Activated CD4-positive, alpha-beta T cell treated with anti-CD3 and anti-CD28 coated beads, Interleukin-2, amount 10 ng/mL, durations not matched to agents 24 days and 14 days (primary cell): ENCODE results near the gene EPHB3. TPM values are rescaled to one million over a fixed set of nuclear protein-coding genes. Genes with fewer than 3 reads are reported as not detected.

ENCODE experiments used
- DNase-seq: peaks from one replicate; pipeline ENCODE4 v3.0.0; 2022
- H3K27ac Mint-ChIP-seq: one replicate; pipeline ENCODE4 v1.8.0; 2022; ENCODE audit warnings: mild to moderate bottlenecking, mixed read lengths
- H3K27me3 Mint-ChIP-seq: one replicate; pipeline ENCODE4 v1.8.0; 2022; ENCODE audit warnings: mixed read lengths
- H3K36me3 Mint-ChIP-seq: one replicate; pipeline ENCODE4 v1.8.0; 2022; ENCODE audit warnings: low read depth, mild to moderate bottlenecking, mixed read lengths
- H3K4me1 Mint-ChIP-seq: one replicate; pipeline ENCODE4 v1.8.0; 2021; ENCODE audit warnings: mixed read lengths
- H3K4me3 Mint-ChIP-seq: one replicate; pipeline ENCODE4 v1.8.0; 2022; ENCODE audit warnings: mild to moderate bottlenecking, moderate library complexity, mixed read lengths
- H3K9me3 Mint-ChIP-seq: one replicate; pipeline ENCODE4 v1.8.0; 2021; ENCODE audit warnings: mixed read lengths
- intact Hi-C: fragments of 100-400 bp; cut with micrococcal nuclease; formaldehyde crosslinking; loops from one replicate; pipeline ENCODE4 v1.15.1; 2023
- total RNA-seq: library from RNA; stranded (reverse); gene quantifications from 2 replicates; pipeline ENCODE4 v1.2.3, GENCODE V29; 2022

EPHB3 gene
- total RNA-seq, 1 donor from 2014 or later = 0.05 TPM

- peaks cover 13% of the 10 kb centered on the region for H3K4me1 Mint-ChIP-seq
- no peaks in the 10 kb centered on the region for H3K36me3 Mint-ChIP-seq
- intact Hi-C loops = no loop called here
- H3K9me3 Mint-ChIP-seq = no peaks in the 10 kb centered on the region
- H3K27ac Mint-ChIP-seq = no peak overlapping the region
- no peak for DNase-seq
- peaks cover 58% of the 10 kb centered on the region for H3K27me3 Mint-ChIP-seq
- H3K4me3 Mint-ChIP-seq = no peak overlapping the region
Measured at GRCh38 chr3:184563941-184564684, 2.5 kb downstream of the EPHB3 start.

DNA sequence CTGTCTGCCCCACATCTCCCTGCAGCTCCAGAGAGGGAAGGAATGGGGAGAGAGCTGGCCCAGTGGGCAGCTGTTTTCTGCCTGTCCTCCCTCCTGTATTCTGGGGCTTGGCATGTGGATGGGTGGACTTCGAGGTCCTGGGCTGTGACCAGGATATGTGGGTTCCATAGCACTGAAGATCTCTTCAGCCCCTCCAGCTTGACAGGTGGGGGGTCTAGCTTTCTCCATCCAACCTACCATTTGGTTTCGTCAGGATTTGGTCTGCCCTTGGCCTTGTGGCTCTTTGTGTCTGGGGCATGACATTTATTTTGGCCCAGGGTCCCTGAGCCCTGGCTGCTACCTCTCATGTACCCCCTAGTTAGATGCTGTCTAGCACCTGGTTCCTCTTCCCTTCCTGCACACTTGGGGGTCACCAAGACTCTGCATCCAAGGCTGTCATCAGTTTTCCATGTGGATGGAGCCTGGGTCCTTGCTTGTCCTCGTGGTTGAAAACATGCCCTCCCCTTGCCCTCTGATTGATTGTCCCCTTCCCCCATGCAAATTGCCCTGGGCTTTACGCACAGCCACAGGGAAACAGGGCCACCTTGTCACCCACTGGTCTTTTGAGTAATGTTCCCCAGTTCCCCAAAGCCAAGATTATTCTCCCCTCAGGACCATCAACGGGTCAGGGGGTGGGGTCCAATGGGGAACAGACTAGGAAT lies 3.2 kb downstream of the EPHB3 start:
- Mint-ChIP-seq H3K4me1 (peaks cover 13% of the 10 kb centered on the region), H3K27ac (no peak overlapping the region), H3K27me3 (peaks cover 58% of the 10 kb centered on the region), H3K9me3 (no peaks in the 10 kb centered on the region), H3K4me3 (no peak overlapping the region), H3K36me3 (no peaks in the 10 kb centered on the region)
- DNase-seq = no peak
- intact Hi-C loops = no loop called here

- H3K36me3 Mint-ChIP-seq = no peaks in the 10 kb centered on the region
- intact Hi-C loops = no loop called here
- no peak overlapping the region for H3K4me3 Mint-ChIP-seq
- H3K27me3 Mint-ChIP-seq = peaks cover 59% of the 10 kb centered on the region
- DNase-seq = no peak
- peaks cover 10% of the 10 kb centered on the region for H3K4me1 Mint-ChIP-seq
- H3K9me3 Mint-ChIP-seq = no peaks in the 10 kb centered on the region
- H3K27ac Mint-ChIP-seq = no peak overlapping the region
Measured at GRCh38 chr3:184565421-184566211, 4.0 kb downstream of the EPHB3 start.

GRCh38 chr3:184566441-184567414 lies 5.1 kb downstream of the EPHB3 start:
- H3K4me3 Mint-ChIP-seq = no peak overlapping the region
- H3K4me1 Mint-ChIP-seq = peaks cover 2% of the 10 kb centered on the region
- no peaks in the 10 kb centered on the region for H3K9me3 Mint-ChIP-seq
- H3K36me3 Mint-ChIP-seq = no peaks in the 10 kb centered on the region
- no peak overlapping the region for H3K27ac Mint-ChIP-seq
- no peak for DNase-seq
- intact Hi-C loops = no loop called here
- peaks cover 56% of the 10 kb centered on the region for H3K27me3 Mint-ChIP-seq

DNA sequence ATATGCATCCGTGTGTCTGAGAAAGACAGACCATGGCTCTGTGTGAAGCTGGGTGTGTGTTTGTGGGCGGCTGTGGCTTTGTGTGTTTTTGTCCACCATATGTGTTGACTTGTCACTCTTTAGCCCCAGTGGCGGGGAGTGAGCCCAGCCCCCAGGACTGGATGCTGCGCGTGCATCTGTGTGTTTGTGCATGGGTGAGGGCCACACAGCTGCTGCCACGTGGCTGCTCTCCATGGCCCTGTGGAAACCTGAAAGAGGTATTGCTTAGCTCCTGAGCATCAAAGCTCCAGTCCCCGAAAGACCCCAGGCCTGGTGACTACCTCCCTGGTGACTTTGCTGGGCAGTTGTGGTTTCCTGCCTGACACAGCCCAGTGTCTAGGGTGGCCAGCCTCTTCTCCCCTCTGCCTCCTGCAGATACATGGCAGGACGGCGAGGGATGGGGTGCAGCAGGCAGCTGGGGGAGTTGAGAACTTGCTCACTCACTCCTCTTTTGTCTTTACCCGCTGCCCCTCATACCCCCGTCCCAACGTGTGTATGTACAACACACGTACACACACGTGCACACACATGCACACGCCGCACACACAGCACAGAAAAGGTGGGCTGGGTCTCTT lies 6.5 kb downstream of the EPHB3 start:
- Mint-ChIP-seq H3K4me1 (peaks cover 2% of the 10 kb centered on the region), H3K36me3 (no peaks in the 10 kb centered on the region), H3K9me3 (no peaks in the 10 kb centered on the region), H3K27ac (no peak overlapping the region), H3K27me3 (peaks cover 56% of the 10 kb centered on the region), H3K4me3 (no peak overlapping the region)
- DNase-seq = no peak
- intact Hi-C loops = no loop called here

DNA sequence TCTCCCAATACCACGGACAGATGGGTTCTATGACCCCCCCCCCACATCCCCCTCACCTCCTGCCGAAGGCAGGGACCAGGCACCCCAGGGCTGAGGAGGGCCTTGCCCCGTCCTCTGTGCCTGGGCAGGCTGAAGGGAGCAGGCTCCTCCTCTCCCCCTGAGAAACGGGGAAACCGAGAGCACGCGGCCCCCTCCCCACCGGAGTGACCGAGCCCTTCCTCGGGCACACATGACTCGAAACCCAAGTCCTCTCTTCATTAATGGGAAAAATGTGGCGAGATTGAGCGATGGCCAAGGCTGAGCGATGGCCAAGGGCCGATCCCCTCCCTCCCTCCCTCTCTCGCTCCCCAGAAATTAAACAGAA lies 7.0 kb downstream of the EPHB3 start:
- H3K36me3 Mint-ChIP-seq = no peaks in the 10 kb centered on the region
- no peak for DNase-seq
- peaks cover 53% of the 10 kb centered on the region for H3K27me3 Mint-ChIP-seq
- intact Hi-C loops = no loop called here
- no peak overlapping the region for H3K27ac Mint-ChIP-seq
- peak overlapping the region; percentile 56 for H3K4me3 Mint-ChIP-seq
- peaks cover 2% of the 10 kb centered on the region for H3K4me1 Mint-ChIP-seq
- H3K9me3 Mint-ChIP-seq = no peaks in the 10 kb centered on the region

GRCh38 chr3:184568924-184569829 lies 7.6 kb downstream of the EPHB3 start:
- Mint-ChIP-seq H3K36me3 (no peaks in the 10 kb centered on the region), H3K4me1 (peaks cover 2% of the 10 kb centered on the region), H3K9me3 (no peaks in the 10 kb centered on the region), H3K27me3 (peaks cover 48% of the 10 kb centered on the region), H3K4me3 (peak overlapping the region; percentile 56), H3K27ac (no peak overlapping the region)
- DNase-seq = peak; percentile 69
- intact Hi-C loops = no loop called here

GRCh38 chr3:184570035-184570434 lies 8.4 kb downstream of the EPHB3 start:
- intact Hi-C loops = no loop called here
- Mint-ChIP-seq H3K9me3 (no peaks in the 10 kb centered on the region), H3K4me3 (no peak overlapping the region), H3K36me3 (no peaks in the 10 kb centered on the region), H3K27ac (no peak overlapping the region), H3K27me3 (peaks cover 43% of the 10 kb centered on the region), H3K4me1 (peaks cover 2% of the 10 kb centered on the region)
- DNase-seq = no peak

GRCh38 chr3:184570489-184570888 lies 8.9 kb downstream of the EPHB3 start:
- H3K9me3 Mint-ChIP-seq = no peaks in the 10 kb centered on the region
- H3K36me3 Mint-ChIP-seq = no peaks in the 10 kb centered on the region
- no peak overlapping the region for H3K27ac Mint-ChIP-seq
- intact Hi-C loops = no loop called here
- peaks cover 2% of the 10 kb centered on the region for H3K4me1 Mint-ChIP-seq
- DNase-seq = no peak
- no peak overlapping the region for H3K4me3 Mint-ChIP-seq
- H3K27me3 Mint-ChIP-seq = peaks cover 38% of the 10 kb centered on the region

- no peak overlapping the region for H3K4me3 Mint-ChIP-seq
- H3K27ac Mint-ChIP-seq = no peak overlapping the region
- DNase-seq = no peak
- intact Hi-C loops = no loop called here
- peaks cover 2% of the 10 kb centered on the region for H3K4me1 Mint-ChIP-seq
- no peaks in the 10 kb centered on the region for H3K9me3 Mint-ChIP-seq
- no peaks in the 10 kb centered on the region for H3K36me3 Mint-ChIP-seq
- peaks cover 33% of the 10 kb centered on the region for H3K27me3 Mint-ChIP-seq
Measured at GRCh38 chr3:184571750-184572377, 10.3 kb downstream of the EPHB3 start.

GRCh38 chr3:184572633-184573270 lies 11.2 kb downstream of the EPHB3 start:
- no peaks in the 10 kb centered on the region for H3K9me3 Mint-ChIP-seq
- intact Hi-C loops = no loop called here
- no peak overlapping the region for H3K27ac Mint-ChIP-seq
- peaks cover 28% of the 10 kb centered on the region for H3K27me3 Mint-ChIP-seq
- H3K36me3 Mint-ChIP-seq = no peaks in the 10 kb centered on the region
- no peak for DNase-seq
- peaks cover 2% of the 10 kb centered on the region for H3K4me1 Mint-ChIP-seq
- H3K4me3 Mint-ChIP-seq = no peak overlapping the region
